HT-29 (cell line): ENCODE results near the gene MRPL1. TPM values are rescaled to one million over a fixed set of nuclear protein-coding genes. Genes with fewer than 3 reads are reported as not detected.
"Not testable (repeated sequence)": the region's sequence is repeated elsewhere in the genome, so short reads cannot be mapped to it uniquely, and the experiment has no call there.

ENCODE experiments used
- DNase-seq: peaks from one replicate; pipeline ENCODE4 v3.0.0-alpha.2; 2015; ENCODE audit warnings: low spot score
- total RNA-seq: library from RNA; depleted of rRNA; stranded (reverse); fragments of >200 nt; shearing (Covaris generic); gene quantifications from 2 replicates; pipeline ENCODE4 v1.2.3, GENCODE V29; 2014

Gene MRPL1
- total RNA-seq, 1 experiment from 2014 or later, result 14.2 TPM

GRCh38 chr4:77913348-77913747, 50.7 kb downstream of the MRPL1 start:
- DNase-seq, result no peak

- no peak for DNase-seq
These were observed 54.4 kb downstream of the MRPL1 start for GRCh38 chr4:77917075-77917474.

GRCh38 chr4:77917601-77918000, 55.0 kb downstream of the MRPL1 start:
- no peak for DNase-seq

- no peak for DNase-seq
These were observed 57.7 kb downstream of the MRPL1 start for GRCh38 chr4:77920371-77920770.

GRCh38 chr4:77921701-77922100, 59.1 kb downstream of the MRPL1 start:
- DNase-seq, result peak; percentile 62

GRCh38 chr4:77922158-77923094, 59.8 kb downstream of the MRPL1 start:
- no peak for DNase-seq

- DNase-seq, result peak; percentile 52
These were observed 65.6 kb downstream of the MRPL1 start for GRCh38 chr4:77927991-77928925.

- DNase-seq, result no peak
These were observed 67.6 kb downstream of the MRPL1 start for GRCh38 chr4:77930154-77930639.

GRCh38 chr4:77930876-77931275, 68.2 kb downstream of the MRPL1 start:
- DNase-seq, result no peak

GRCh38 chr4:77931452-77932135, 69.0 kb downstream of the MRPL1 start:
- DNase-seq, result no peak

- DNase-seq, result no peak
These were observed 75.9 kb downstream of the MRPL1 start for GRCh38 chr4:77938560-77938959.

- DNase-seq, result not testable (repeated sequence)
These were observed 83.3 kb downstream of the MRPL1 start for GRCh38 chr4:77945929-77946328.

- no peak for DNase-seq
These were observed 87.6 kb downstream of the MRPL1 start for GRCh38 chr4:77950203-77950602.

- DNase-seq, result no peak
These were observed 89.8 kb downstream of the MRPL1 start for GRCh38 chr4:77952457-77952856.

GRCh38 chr4:77954690-77955089, 92.1 kb downstream of the MRPL1 start:
- DNase-seq, result no peak

- no peak for DNase-seq
These were observed 94.3 kb downstream of the MRPL1 start for GRCh38 chr4:77956917-77957316.

GRCh38 chr4:77958897-77959296, 96.3 kb downstream of the MRPL1 start:
- no peak for DNase-seq

GRCh38 chr4:77959566-77960338, 97.1 kb downstream of the MRPL1 start:
- DNase-seq, result peak; percentile 80

GRCh38 chr4:77960367-77960766, 97.7 kb downstream of the MRPL1 start:
- no peak for DNase-seq

- no peak for DNase-seq
These were observed 100.4 kb downstream of the MRPL1 start for GRCh38 chr4:77963004-77963403.

- not testable (repeated sequence) for DNase-seq
These were observed 111.0 kb downstream of the MRPL1 start for GRCh38 chr4:77973657-77974056.
